ENCODE data around the gene PNMT.

Gene PNMT

DNA sequence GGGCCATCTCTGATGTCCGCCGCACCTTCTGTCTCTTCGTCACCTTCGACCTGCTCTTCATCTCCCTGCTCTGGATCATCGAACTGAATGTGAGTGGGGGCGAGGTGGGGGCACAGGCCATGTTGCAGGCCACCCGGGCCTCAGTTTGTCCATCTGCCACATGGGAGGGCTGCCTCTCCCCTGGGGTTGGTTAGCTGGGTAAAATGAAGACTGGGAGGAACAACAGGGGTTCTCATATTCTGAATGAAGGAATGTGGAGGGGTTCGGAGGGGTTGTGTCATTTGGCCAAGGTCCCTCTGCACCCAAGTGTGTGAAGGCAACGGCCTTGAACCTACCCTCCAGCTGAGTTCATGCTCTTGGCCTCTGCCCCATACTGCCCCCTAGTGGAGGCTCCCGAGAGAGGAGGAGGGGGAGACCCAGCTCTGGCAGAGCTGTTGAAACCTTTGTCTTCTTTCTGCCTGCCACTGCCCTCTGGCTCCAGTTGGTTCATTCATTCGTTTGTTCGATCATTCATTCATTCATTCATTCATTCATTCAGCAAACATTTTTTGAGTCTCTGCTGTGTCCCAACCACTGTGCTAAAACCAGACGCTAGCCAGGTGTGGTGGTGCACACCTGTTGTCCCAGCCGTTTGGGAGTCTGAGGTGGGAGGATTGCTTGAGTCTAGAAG, 14.5 kb upstream of the PNMT start:
- peak; percentile 83 for DNase-seq (ENCODE audit: low spot score)

DNA sequence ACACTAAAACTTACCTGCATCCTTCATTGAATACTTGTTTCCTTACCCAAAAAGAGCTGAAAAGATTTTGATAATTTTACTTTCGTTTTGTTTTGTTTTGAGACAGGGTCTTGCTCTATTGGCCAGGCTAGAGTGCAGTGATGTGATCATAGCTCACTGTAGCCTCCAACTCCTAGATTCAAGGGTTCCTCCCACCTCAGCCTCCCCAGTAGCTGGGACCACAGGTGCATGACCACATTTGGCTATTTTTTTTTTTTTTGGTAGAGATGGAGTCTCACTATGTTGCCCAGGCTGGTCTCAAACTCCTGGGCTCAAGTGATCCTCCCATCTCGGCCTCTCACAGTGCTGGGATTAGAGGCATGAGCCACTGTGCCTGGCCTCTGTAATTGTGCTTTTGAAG, 13.1 kb upstream of the PNMT start:
- no peak for DNase-seq (ENCODE audit: low spot score)

DNA sequence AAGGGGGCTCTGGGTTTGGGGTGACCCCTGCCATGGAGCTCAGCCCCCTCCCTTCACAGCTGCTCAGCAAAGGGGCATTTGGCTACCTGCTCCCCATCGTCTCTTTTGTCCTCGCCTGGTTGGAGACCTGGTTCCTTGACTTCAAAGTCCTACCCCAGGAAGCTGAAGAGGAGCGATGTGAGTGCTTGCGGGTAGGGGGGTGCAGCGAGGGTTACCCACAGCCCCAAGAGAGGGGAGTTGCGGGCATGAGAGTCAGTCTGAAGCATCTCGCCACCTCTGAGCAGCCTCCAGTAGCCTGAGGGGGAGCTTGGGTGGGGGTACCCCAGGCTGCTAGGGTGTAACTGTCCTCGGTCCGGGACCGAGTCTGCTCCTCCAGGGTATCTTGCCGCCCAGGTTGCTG, 9.9 kb upstream of the PNMT start:
- no peak for DNase-seq (ENCODE audit: low spot score)

DNA sequence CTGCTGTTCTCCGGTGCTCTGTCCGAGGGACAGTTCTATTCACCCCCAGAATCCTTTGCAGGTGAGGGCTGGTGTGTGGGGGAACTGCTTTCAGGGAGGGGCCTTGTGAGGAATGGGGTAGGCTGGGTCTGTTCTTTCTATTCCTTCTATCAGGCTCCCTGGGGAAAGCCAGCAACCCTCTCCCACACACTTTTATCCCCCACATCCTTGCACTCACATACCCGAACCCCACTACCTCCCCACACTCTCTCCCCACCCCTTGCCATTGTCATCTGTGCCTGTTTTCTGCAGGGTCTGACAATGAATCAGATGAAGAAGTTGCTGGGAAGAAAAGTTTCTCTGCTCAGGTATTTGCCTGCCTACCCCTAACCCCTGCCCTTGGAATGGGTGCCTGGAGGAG, 9.5 kb upstream of the PNMT start:
- no peak for DNase-seq (ENCODE audit: low spot score)

DNA sequence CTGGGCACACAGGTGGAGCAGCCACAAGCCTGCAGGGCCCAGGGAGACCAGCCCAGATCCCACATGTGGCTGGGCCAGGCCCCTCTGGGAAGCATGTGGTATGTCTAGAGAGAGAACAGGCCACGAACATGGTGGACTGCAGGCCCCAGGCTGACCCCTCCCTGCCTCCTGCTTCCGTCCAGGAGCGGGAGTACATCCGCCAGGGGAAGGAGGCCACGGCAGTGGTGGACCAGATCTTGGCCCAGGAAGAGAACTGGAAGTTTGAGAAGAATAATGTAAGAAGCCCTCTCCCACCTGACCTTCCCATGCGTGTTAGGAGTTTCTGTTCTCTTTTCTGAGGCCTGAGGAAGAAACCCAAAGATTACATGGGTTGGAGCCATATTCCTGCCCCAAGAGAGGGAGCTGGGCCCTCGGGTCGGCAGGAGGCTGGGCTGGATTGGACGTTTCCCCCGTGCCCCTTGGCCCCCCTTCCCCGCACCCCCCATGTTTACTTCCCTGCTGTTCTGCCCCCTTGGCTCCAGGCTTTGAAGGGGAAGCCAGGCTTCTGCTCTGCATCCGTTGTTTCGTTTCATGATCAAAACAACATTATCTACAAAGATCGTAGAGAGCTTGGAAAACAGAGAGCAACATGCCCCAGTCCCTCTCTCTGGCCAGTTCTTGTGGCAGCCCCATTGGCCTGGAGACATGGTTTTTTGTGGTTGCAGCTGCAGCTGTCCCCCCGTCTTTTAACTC, 8.8 kb upstream of the PNMT start:
- DNase-seq (ENCODE audit: low spot score): no peak

DNA sequence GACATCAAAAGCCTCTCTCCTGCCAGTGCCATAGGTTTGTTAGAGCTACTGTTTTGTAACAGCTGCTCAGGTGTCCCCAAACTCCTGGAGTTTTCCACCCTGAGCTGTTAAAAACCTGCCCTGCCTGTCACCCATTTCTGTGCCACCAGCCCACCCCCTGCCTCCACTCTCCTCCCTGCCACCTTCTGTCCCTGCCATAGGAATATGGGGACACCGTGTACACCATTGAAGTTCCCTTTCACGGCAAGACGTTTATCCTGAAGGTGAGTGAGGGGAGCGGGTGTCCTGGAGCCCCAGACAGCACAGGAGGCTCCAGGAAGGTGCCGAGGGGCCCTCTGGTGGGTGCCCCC, 8.3 kb upstream of the PNMT start:
- DNase-seq (ENCODE audit: low spot score): no peak

DNA sequence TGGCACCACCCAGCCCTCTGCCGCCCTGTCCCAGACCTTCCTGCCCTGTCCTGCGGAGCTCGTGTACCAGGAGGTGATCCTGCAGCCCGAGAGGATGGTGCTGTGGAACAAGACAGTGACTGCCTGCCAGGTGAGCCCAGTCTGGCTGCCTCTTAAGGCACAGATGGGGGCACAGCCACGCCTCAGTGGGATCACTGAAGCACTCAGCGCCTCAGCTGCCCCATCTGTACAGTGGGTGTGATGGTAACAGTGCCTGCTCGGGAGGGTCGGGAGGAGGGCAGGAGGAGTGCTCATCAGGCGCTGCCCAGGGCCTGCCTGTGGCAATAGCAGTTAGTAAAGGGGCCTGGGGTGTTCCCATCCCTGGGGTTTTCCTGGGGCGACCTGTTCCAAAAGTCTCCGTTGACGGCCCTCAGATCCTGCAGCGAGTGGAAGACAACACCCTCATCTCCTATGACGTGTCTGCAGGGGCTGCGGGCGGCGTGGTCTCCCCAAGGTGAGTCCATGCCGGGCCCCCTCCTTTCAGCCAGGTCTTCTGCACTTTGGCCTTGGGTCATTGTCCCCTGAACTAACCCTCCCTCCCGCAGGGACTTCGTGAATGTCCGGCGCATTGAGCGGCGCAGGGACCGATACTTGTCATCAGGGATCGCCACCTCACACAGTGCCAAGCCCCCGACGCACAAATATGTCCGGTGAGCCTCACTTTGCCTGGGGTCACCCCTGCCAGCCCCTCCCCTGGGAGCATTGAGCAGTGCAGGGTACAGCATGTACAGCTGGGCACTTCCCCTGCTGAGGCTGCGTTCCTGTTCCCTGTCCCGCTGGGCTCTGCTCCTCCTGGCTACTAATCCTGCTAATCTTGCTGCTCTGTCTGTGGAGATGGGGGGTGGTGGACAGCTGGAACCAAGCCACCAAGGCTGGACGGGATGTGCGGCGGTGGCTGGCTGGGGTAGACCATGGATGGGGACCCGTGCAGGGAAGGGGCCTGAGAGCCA, 7.6 kb upstream of the PNMT start:
- DNase-seq (ENCODE audit: low spot score): no peak

DNA sequence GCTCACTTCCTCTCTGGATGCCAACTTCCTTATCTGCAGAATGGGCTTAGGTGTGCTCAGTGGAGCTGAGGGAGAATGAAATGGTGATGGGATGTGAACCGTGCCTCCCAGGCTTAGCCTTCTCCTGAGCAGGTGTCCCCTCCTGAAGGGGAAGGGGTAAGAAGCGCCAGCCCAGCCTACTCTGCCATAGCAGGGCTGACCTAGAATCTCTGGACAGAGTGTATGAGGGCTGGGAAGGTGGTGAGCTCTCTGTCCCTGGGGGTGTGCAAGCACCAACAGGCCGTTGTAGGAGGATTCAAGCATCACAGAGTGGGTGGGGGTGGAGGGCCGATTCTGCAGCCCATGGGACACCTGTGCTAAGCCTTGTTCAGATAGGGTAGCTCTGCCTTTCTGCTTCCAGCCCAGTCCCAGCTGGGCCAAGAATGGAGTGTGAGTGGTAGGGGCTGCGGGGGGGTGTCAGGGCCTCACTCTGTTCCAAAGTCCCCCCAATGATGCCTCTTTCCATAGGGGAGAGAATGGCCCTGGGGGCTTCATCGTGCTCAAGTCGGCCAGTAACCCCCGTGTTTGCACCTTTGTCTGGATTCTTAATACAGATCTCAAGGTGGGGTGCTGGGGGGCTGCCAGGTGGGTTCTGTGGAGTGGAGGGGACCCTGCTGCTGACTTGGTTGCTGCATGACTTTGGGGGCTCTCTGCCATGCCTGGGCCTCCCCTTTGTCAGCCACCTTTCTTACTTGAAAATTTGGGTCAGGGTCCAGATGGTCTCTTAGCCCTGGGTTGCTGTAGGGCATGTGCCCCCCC, 6.3 kb upstream of the PNMT start:
- DNase-seq (ENCODE audit: low spot score): no peak

DNA sequence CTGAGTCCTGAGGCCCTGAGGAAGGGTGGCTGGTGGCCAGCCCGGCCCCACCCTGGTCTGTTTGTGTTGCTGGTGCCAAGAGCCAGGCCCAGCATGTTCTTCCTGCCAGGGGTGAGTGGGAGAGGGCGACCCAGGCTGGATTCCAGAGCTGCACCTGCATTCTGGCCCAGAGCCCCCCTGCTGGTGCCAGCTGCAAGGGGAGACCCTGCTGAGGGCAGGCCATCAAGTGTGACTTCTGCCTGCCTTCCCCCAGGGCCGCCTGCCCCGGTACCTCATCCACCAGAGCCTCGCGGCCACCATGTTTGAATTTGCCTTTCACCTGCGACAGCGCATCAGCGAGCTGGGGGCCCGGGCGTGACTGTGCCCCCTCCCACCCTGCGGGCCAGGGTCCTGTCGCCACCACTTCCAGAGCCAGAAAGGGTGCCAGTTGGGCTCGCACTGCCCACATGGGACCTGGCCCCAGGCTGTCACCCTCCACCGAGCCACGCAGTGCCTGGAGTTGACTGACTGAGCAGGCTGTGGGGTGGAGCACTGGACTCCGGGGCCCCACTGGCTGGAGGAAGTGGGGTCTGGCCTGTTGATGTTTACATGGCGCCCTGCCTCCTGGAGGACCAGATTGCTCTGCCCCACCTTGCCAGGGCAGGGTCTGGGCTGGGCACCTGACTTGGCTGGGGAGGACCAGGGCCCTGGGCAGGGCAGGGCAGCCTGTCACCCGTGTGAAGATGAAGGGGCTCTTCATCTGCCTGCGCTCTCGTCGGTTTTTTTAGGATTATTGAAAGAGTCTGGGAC, 5.5 kb upstream of the PNMT start:
- no peak for DNase-seq (ENCODE audit: low spot score)

DNA sequence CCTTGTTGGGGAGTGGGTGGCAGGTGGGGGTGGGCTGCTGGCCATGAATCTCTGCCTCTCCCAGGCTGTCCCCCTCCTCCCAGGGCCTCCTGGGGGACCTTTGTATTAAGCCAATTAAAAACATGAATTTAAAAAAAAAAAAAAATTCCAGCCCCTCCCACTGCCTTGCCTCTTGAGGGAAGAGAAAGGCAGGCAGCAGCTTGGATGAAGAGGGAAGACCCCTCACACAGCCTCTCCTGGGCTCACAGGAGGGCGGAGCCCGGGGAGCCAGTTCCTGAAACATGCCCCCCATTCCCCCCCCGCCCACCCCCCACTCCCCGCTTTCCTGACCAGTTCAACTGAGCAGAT, 4.9 kb upstream of the PNMT start:
- DNase-seq (ENCODE audit: low spot score): no peak

DNA sequence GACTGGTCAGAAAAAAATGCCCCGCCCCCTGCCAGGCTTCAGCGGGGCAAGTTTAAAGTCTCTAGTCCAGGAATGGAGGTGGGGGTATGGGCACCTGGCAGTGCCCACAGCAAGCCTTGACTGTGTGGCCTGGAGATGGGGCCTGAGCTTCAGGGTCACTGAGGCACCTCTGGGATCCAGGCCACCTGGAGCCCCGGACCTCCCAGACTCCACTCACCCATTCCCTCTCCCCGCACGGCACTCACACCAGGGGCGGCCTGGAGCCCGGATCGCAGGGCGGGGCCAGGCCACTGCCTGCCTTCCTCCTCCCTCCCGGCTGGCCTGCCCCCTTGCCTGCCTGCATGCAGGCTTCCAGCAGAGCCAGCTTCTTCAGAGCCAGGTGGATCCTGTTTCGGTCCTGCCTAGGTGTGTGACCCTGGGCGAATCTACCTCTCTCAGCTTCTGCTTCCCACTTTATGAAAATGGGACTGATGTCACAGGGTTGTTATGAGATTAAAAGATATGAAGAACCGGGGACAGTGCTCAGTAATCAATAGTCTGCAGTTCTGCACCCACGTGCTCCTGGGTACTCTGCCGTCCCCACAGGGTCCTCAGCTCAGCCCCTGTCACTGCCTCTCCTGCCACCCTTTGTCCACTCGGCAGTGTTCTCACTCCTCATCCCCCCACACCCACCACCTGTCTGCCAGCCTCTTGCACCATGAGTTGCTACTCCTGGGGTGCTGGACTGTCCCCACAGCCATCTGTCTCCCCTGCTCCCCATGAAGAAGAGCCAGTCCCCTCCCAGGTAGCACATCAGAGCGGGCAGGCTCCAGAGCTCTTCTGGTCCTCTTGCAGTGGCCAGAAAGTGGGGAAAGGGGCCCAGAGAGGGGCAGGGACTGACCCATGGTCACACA, 4.3 kb upstream of the PNMT start:
- peak; percentile 49 for DNase-seq (ENCODE audit: low spot score)

DNA sequence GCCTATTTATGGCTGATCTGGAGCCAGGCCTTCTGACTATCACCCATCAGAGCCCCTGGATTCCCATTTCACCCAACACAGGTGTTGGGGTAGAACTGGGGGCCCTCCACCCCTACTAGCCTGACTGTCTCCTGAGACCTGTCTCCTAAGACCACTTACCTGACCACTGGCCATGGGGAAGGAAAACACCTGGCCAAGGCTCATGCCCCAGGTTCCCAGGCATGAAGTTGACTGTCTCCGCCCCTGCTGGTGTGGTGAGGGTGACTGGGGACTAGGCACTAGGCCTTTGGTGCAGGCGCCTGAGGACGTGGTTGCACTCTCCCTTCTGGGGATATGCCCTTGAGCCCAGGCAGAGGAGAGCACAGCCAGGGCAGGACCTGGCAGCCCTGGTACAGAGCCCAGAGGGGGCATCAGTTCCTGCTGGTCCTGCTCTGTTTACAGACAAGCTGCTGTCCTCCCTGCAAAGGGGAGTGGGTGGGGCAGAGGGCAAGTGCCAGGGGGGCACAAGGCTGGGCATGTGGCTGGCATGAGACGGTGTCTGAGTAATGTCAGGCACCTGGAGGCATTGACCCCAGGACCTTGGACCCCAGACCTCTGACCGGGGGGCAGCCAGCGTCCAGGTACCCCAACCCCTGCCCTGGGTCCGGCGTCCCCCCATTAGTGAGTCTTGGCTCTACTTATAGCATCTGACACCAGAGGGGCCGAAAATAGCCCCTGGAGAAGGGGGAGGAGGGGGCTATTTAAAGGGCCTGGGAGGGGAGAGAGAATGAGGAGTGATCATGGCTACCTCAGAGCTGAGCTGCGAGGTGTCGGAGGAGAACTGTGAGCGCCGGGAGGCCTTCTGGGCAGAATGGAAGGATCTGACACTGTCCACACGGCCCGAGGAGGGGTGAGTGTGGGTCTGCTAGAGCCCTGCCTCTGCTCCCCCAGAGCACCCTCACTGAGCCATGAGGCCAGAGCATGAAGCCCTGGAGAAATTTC, 3.4 kb upstream of the PNMT start, which contains the start of gene TCAP:
Gene TCAP (plus strand): TSS at position 769 of the 981 bp plus-strand sequence. CDS start 11 bp downstream, at position 780.
- no peak for DNase-seq (ENCODE audit: low spot score)

DNA sequence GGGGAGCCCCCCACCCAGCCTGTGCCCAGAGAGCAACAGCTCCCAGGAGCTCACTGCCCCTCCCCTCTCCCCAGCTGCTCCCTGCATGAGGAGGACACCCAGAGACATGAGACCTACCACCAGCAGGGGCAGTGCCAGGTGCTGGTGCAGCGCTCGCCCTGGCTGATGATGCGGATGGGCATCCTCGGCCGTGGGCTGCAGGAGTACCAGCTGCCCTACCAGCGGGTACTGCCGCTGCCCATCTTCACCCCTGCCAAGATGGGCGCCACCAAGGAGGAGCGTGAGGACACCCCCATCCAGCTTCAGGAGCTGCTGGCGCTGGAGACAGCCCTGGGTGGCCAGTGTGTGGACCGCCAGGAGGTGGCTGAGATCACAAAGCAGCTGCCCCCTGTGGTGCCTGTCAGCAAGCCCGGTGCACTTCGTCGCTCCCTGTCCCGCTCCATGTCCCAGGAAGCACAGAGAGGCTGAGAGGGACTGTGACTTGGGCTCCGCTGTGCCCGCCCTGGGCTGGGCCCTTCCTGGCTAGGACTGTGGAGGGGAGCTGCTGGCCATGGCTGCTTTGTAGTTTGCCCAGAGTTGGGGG, 2.5 kb upstream of the PNMT start:
- DNase-seq (ENCODE audit: low spot score): no peak

DNA sequence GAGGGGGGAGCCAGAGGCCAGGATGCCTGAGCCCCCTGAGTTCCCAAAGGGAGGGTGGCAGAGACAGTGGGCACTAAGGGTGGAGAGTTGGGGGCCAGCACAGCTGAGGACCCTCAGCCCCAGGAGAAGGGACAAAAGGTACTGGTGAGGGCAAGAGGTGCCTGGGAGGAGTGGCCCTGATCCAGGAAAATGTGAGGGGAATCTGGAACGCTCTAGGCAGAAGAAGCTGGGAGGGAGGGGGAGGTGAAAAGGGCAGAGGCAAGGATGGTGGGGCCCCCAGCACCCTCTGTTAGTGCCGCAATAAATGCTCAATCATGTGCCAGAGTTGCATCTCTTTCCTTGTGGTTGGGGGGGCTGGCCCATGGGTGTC, 2.0 kb upstream of the PNMT start:
- DNase-seq (ENCODE audit: low spot score): no peak

DNA sequence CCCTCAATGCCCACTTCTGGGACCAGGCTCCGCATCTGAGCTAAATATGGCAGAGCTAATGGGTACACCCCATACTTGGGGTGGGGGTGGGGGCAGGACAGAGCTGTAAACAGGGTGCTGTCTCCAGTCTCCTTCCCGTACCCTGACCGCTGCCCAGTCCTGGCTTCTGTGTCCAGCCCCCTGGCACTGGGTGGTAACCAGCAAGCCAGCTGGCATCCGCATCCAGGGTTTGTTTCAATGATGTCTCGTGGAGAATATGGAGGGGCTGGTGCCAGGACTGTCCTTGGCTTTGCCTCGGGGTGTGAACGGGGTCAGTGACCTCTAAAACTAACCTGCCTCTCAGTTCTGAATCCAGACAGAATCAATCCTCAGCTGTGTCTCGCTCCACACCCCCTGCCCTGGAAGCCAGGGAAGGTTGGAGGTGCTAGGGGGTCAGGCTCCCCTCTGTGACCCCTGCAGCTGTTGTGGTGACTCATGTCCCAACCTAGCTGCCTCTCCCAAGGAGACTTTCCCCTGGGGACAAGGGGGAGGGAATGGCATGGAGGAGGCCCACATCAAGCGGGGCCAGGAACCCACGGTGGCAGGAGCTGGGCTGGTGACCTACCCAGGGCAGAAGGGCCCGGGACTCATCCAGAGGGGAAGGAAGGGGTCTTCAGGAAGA, 1.5 kb upstream of the PNMT start:
- no peak for DNase-seq (ENCODE audit: low spot score)

DNA sequence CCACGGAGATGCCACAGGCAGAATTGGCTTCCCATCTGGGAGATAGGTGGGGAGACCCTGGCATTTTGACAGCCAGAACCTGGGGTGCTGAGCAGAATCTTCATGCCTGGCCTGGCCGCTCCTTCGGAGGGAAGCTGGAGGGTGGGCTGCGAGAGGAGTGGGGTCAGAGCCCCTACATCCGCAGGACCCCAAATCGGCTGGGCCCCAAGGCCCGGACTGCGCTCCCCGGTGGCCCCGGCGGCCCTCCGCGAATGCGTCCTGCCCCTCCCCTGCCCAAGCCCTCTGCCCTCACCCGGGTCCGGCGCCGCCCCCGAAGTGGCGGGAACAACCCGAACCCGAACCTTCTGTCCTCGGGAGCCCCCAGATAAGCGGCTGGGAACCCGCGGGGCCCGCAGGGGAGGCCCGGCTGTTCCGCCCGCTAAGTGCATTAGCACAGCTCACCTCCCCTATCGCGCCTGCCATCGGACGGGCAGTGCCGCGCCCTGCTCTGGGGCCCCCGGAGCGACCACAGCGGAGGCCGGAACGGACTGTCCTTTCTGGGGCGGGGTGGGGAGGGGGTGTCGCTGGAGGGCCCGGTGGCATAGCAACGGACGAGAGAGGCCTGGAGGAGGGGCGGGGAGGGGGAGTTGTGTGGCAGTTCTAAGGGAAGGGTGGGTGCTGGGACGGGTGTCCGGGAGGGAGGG, 850 bp upstream of the PNMT start:
- no peak for DNase-seq (ENCODE audit: low spot score)
